GM21528 (cell line): Measurements from ENCODE around the gene SPATA19.

ENCODE experiments used
- ATAC-seq: cut with Tn5 transposase; IDR thresholded peaks from one replicate; pipeline ENCODE4 v1.9.1; 2021; ENCODE audit warnings: mild to moderate bottlenecking, moderate library complexity; ENCODE audit not compliant: unreplicated experiment, low FRiP score

Gene SPATA19

GRCh38 chr11:133840479-133840941, 4.8 kb downstream of the SPATA19 start:
- ATAC-seq: no peak

DNA sequence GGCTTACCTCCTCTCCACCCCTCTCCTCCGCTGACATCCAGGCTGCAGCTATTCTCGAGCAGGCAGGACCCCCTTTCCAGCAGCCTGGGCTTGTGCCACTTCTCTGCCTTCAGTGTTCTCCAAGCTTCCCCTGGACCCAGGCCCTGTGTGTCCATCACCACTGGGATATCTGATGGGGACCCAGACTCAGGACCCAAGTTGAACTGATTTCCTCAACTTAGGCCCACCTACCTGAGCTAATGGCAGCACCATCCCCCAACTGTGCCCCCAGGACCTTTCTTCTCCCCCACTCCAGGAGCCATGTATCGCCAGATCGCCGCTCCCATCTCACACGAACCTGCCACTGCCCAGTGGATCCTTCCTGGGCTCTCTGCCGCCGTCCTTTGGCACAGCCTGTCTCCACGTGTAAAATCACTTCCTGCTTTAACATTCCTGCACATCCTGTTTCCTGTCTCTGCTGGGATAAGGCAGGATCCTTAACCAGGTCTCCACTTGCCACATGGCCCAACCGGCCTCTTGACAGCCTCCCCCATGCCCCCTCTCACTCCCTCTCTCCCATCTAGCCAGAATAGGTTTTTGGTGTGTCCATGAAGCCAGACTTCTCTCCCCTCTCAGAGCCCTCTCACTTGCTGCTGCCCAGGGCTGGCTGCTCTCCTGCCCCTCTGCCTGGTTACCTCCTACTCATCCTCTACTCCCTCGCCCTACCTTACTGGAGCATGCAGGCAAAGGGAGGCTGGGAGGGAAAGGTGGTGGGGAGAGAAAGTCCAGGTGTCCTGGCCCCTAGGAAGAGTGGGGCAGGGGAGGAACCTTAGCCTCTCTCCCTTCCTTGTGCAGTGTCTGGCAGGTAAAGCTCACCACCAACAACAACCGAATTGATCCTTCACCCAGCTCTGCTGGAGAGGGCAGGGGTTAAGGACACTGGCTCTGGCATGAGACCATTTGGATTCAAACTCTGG, 9.4 kb downstream of the SPATA19 start:
- ATAC-seq: peak; percentile 13

GRCh38 chr11:133834682-133835592, 10.4 kb downstream of the SPATA19 start:
- peak; percentile 89 for ATAC-seq

GRCh38 chr11:133833898-133834681, 11.2 kb downstream of the SPATA19 start:
- ATAC-seq: no peak

DNA sequence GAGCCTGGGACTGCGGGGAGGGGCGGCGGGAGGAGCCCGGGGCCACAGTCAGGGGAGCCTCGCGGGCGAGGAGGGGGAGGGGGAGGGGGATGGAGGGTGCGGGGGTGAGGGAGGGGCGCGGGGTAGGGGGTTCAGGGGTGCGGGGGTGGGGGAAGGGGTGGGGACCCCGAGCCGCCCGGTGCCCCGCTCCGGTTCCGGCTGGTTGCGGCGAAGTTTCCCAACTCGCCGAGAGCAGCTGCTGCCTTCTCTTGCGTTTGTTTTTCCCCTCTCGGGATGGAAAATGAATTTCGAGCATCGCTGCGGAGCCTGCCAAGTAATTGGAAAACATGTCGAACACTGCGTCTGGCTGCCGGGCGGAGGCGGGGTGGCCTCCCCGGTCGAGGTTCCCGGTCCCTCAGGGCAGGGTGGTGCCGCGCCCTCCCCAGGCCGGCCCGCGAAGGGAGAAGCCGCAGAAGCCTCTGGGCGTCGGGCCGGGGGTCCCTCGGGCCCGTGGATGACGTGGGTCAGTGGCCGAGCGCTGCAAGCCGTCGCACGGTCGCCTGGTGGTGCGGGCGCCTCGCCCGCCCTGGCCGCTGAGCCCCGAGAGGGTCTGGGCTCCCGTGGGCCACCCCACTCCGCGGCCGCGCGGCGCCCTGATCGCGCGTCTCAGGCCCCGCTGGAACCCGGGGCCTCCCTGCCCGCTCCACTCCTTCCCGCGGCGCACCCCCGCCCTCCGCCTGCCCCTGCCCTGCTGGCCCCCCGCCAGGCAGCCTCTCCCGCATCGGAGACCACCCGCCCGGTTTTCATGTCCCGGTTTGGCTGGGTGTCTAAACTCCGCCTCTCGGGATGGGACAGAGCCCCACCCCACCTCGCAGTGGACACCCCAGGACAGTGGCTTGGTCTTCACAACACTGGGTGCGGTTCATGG, 12.1 kb downstream of the SPATA19 start:
- no peak for ATAC-seq

DNA sequence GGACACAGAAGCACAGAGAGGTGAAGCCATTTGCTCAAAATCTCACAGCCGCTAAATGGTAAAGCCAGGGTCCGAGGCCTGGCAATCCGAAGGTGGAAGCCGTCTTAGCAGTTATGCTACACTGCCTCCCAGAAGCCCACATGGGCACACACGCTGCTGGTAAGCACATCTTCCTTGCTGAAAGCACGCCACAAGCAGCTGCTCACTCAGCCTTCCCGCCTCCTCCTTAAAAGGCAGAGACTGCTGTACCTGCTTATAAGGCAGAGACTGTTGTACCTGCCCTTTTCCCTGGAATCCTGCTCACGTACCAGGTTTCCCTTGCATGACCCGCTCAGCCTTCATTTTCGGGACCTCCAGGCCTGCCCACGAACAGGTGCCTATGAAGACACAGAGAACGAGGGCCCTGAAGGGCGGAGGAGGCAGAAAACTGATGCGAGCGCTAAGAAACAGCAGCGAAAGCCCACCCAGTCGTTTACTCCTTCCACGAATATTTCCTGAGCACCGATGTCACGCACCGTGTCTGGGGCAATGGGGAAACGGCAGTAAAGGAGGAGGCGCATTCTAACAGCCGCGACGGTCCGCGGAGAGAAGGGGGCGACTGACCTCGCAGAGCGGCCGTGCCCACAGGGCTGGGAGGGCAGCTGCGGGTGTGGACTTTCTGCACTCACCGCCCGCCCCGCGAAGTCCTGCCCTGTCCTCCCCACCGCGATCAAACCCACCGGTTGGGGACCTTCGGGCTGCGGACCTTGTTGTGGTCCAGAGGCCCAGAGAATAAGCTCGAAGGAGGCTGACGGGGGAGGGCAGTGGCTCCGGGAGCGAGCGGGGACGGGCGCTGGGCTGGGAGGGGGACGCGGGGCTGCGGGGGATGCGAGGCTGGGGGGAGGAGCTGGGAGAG, 13.0 kb downstream of the SPATA19 start:
- ATAC-seq: no peak

DNA sequence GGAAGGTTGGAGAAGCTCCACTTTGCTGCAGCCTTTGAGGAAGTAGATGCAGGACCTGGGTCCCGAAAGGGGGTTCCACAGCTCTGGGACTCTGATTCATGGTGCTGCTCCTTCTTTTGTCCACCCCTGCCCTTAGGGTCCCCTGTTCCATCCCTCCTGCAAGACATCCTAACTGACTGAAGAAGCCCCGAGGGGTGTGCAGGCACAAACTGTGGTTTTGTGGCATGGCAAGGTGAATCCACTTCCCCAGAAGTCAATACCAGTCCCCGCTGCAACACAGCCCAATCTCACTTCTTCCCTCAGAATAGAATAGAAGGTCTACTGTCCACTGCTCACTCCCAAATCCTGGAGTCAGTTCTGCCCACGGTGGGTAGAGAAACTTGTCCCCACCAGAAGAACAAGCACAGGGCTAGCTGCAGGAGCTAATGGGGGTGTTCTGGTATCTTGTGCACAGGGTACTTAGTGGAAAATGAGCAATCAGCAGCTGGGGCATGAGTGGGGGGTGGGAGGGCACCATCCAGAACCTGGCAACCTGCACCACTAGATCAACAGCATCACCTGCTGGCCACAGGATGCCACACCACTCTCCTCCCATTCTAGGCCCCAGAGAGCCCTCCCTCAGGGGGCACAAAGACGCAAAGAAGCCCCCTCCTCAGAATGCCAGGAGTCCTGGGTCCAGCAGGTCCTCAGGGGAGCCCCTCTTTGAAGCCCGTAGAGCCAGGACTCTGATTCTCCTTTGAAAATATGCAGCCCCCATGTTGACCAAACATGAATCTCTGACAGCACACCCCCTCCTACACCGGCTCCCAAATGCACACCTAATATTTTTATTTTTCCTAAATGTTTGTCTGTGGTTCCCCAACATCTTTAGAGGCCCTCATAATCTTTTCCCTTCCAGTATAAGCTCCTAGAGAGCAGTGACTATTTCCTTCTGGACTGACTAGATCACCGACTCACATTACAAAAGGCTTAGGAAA, 14.1 kb downstream of the SPATA19 start:
- ATAC-seq: no peak

GRCh38 chr11:133829566-133829965, 15.7 kb downstream of the SPATA19 start:
- no peak for ATAC-seq

DNA sequence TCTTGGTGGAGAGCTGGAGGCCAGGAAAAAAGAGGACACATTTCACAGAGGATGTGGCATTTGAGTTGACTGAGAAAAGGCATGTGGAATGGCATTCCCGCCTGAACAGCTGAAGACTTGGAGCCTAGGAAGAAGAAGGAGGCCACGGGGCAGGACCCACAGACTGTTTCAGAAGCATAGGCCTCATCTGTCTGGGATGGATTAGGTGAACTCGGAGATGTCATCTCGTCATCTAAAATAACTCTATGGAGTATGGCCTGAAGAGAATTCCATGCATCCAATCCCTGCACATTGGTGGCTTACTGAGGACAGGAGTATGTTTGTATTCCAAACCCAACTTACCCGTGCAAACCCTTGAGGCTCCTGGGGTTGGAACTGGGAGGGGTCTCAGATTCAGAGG, 16.4 kb downstream of the SPATA19 start:
- no peak for ATAC-seq

DNA sequence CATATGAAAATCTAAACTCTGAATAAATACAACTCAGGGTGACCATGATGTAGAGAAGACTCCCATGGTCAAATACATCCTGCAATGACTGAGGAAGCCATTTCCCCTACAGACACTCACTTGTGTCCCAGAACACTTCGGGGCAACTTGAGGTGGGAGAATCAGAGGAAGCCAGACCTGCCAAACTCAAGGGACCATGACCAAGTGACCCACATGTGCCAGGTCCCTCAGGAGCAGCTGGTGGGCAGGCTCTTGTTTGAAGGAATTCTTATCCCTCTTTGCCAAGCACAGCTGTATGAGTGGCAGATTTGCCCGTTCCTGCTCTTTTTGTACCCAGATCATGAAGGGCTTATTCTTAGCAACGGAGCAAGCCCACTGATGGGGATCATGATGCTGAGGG, 17.8 kb downstream of the SPATA19 start:
- ATAC-seq: no peak

GRCh38 chr11:133826866-133827265, 18.4 kb downstream of the SPATA19 start:
- ATAC-seq: no peak

DNA sequence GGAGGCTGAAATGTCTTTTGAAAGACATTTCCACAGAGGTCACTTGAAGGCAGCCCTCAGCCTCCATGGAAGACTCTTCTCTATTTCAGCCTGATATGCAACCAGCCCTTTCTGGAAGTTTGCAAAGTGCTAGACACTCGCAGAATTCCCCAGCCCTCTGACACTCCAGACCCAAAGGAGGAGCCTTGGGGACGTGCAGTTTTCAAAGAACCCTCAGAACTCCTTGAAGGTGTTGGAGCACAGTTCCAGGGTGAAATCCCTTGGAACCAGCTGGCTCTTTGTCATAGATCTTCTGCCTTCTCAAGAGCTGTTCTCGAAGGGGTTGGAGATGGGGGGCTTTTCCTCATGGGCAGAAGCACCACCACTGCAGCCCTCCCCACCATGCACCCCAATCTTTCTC, 19.6 kb downstream of the SPATA19 start:
- no peak for ATAC-seq

DNA sequence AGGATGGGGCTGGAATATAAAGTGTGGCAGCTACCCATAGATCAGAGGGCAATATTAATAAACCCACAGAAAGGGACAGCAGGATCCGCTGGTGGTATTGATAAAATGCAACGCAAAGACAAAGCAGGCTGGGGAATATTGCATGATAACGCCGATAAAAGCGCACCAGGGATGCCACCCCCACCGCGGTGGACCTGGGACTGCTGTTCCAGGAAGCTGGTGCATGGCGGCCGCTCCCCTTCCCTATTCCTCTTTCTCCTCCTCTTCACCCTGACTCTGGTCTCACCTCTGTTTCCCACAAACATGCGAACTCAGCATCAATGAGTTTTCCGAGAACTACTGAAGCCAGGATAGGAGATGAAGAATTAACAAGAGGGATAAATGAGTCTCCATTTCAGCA, 20.2 kb downstream of the SPATA19 start:
- no peak for ATAC-seq

GRCh38 chr11:133824593-133824992, 20.7 kb downstream of the SPATA19 start:
- no peak for ATAC-seq

DNA sequence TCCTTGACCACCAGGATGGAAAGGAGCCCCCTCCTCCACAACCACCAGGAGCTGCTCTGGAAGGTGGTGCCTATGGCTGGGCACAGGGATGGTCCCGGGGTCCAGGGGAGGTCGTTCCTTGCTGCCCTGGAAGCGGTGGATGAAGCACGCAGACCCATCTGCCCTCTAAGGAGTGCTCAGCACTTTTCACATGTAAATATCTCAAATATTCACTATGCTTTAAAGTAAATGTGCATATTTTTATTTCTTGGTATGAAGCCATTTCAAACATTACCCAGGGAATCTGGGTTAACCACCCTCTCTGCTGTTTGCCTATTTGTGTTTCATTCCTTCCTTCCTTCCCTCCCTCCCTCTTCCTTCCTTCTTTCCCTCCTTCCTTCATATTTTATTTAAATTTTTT, 21.7 kb downstream of the SPATA19 start:
- ATAC-seq: no peak

GRCh38 chr11:133823211-133823610, 22.1 kb downstream of the SPATA19 start:
- ATAC-seq: no peak

DNA sequence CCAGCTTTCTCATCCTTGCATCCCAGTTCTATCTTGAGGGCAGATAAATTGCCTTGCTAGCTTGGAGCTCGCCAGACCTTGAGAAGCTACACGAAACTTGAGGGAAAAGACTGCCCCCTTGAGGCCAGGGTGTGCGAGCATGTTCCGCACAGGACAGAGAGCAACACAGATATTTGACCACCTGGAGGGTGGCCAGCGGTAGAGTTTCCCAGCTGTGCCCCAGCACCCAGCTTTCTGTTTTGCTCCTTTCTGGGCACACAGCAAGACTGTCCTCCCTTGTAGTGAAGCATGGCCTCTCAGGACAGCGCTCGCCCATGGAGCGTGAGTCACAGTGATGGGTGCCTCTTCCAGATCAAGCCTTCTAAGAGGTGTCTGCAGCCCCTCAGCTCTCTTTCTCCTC, 23.5 kb downstream of the SPATA19 start:
- ATAC-seq: peak; percentile 63
